LHCN-M2 (cell line): ENCODE measurements around the gene LRFN5. TPM values are rescaled to one million over a fixed set of nuclear protein-coding genes. Genes with fewer than 3 reads are reported as not detected.

ENCODE experiments used
- DNase-seq: peaks from one replicate; pipeline ENCODE4 v3.0.0-alpha.2; 2012; ENCODE audit warnings: low read depth
- total RNA-seq: library from RNA; depleted of rRNA; stranded (reverse); fragments of >200 nt; gene quantifications from 2 replicates; pipeline ENCODE4 v1.2.3, GENCODE V29; 2014

The LRFN5 gene
- total RNA-seq, 1 experiment from 2014 or later, result not detected

GRCh38 chr14:41773536-41774279 lies 167.0 kb downstream of the LRFN5 start:
- DNase-seq, result no peak

DNA sequence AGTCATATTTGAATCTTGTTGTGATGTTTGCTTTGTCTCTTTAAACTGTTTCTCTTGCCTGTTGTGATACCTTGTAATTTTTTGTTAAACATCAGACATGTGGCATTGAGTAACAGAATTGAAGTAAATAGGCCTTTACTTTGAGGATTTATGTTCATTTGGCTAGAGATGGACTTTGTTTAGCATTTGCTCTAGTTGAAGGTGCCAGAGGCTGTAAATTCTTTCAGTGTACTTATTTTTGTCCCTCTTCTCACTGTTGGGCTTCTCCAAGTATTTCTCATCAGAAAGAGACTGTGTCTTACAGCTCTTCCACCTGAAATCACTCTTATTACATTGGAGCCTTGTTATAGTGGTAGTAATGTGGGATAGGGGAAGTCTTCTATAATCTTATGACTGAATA lies 175.8 kb downstream of the LRFN5 start:
- no peak for DNase-seq

GRCh38 chr14:41783403-41783802 lies 176.7 kb downstream of the LRFN5 start:
- no peak for DNase-seq

GRCh38 chr14:41785696-41786095 lies 179.0 kb downstream of the LRFN5 start:
- no peak for DNase-seq

DNA sequence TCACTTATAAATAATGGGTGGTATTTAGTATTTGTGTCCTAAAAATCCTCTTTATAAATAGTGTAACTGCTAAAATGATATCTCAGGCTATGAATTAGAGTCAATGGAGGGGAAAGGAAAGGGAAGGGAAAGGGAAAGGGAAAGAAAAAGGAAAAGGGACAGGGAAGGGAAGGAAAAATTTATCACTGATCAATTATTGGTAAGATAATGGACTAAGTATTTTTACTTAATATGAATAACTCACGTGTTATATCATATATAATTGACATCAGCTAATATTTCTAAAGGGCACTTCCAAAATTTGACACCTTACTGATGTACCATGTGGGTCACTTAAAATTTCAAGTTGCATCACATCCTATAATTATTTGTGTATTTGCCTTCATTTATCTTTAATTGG lies 193.1 kb downstream of the LRFN5 start:
- no peak for DNase-seq

DNA sequence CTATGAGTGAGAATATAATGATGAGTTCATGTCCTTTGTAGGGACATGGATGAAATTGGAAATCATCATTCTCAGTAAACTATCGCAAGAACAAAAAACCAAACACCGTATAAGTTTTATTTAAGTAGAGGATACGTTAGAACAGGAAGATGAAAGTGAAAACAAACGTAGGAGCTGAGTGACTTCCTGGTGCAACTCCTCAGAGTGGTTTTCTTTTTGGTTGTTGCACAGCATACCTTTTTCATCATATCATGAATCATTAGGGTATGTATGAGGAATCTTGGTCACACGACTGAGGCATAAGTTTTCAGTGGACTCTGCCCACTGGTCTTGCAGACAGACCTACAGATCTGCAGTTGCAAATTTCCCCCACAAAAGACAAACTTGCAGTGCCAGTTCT lies 199.0 kb downstream of the LRFN5 start:
- no peak for DNase-seq

DNA sequence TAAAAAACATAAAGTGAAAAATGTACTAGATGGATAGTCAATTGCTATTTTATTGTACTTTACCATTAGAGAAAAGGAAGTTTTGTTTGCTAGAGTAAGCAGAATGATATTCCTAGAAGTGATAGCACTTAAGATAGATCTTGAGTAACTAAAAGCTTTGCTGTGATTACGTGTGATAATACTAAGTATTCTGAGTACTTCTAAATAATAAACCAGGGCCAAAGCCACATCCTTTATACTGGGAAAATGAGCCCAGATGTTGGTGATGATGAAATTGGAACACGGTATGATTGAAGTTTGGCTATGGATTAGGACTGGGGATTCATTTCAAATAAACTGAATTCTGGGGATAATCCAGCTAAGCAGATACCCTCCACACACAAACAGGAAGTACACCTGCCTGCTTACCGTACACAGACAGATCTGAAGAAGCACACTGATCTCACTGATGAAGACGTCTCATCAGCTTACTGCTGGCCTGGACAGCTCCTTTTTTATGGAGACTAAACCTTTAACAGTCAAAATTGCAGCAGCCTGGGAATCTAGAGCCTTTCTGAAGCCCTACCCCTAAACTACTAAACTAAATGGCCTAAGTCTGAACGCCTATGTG lies 199.8 kb downstream of the LRFN5 start:
- no peak for DNase-seq

GRCh38 chr14:41810362-41810761 lies 203.7 kb downstream of the LRFN5 start:
- DNase-seq, result no peak

GRCh38 chr14:41817626-41818025 lies 210.9 kb downstream of the LRFN5 start:
- DNase-seq, result no peak

- no peak for DNase-seq
These were observed 217.8 kb downstream of the LRFN5 start for GRCh38 chr14:41824441-41824840.

DNA sequence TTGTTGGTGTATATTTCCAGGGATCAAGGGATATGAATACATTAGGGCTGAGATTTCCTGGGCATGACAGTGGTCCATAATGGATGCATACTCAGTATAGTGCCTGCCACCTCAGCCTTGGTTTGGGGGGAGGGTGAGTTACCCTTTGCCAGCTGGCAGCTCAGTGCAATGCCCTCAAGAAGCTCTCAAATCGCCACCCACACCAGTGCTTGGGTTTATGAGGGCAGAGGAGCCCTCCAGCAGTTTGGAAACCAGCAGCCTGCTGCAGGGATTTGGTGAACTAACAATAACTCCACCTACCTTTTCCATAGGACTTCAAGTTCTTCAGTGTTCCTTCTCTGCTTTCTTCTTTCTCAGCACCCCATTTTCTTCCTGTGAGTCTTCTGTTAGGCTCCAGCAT lies 218.9 kb downstream of the LRFN5 start:
- no peak for DNase-seq

- DNase-seq, result no peak
These were observed 224.2 kb downstream of the LRFN5 start for GRCh38 chr14:41830714-41831406.

DNA sequence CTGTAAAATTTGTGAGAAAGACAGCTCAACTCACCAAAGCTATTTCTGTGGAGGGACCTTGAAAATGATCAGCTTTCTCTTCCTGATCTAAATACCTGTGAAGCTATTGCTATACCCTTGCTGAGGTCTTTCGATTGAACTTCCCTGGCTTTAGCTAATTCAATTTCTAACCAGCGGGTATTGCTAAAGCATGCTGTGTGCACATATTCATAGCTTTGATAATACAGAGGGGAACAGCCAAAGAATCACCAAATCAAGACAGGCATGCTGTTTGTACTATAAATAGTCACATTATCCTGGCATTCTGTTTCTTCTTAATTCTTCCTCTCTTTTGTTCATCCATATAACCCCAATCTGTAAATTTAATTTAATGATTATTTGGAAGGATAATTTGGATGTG lies 233.0 kb downstream of the LRFN5 start:
- no peak for DNase-seq

GRCh38 chr14:41859336-41859735 lies 252.7 kb downstream of the LRFN5 start:
- DNase-seq, result no peak

DNA sequence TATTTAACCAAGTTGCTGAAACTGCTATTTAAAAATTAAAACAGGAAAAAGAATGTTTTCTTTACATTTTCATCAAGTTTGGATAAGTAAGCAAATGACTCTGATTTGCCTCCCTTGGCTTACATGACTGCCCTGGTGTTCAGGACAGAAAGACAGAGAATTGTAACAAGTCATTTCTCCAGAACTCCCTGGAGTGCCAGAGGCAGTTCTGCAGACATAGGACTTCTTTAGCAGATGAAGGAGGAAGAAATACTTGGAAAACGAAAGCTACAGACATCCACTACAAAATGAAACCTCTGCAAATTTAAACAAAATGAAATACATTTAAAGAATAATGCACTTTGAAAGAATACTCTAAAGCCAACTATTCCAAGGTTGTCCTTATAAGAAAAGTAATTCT lies 253.9 kb downstream of the LRFN5 start:
- no peak for DNase-seq

GRCh38 chr14:41865894-41866293 lies 259.2 kb downstream of the LRFN5 start:
- no peak for DNase-seq

DNA sequence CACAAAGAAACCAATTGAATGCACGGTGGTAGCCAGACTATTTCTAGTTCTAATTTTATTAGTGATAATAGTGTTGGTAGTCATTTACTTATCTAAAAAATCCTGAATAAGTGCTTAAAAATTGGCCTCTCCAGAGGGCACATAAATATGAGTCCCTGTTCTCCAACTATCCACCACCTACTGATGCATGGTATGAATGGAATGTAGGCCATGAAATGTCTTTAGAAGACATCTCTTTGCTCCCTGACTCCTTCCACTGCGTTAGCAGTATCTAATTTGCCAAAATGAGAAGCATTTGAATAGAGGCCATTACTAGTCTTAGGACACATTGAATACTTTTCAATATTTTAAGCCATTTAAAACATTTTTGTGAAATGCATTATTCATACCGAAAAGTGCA lies 261.7 kb downstream of the LRFN5 start:
- DNase-seq, result no peak

DNA sequence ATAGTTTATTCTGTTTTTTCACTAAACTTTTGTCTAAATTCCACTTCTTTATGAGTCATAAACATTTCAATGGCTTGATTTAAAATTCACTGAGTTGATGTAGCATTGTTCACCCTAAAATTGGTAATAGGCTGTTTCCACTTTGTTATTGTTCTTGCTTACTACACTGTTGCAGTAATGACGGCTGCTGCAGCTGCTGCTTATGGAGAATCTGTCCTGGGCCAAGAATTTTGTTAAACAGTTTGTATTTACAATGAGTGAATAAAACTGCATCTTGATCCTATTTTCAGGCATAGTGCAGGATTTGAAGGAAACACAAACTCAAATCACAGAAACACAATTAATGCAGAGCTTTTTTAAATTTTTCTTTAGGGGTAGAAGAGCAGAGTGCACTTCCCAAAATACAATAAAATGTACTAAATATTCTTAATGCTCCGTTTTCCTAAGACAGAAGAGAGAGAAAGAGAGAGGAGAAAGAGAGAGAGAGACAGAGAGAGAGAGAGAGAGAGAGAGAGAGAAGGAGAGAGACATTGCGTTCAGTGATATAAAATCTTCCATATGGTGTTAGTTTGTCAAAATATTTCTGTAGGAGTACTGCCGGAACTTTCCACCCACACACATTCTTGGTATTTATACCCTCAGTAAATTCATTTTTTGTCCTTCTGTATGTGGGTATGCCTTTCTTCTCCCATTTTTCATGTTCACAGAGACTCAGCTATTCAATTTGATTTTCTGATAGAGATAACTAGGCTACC lies 266.4 kb downstream of the LRFN5 start:
- no peak for DNase-seq

- DNase-seq, result no peak
These were observed 267.1 kb downstream of the LRFN5 start for GRCh38 chr14:41873686-41874317.

GRCh38 chr14:41875116-41875515 lies 268.4 kb downstream of the LRFN5 start:
- DNase-seq, result no peak

GRCh38 chr14:41878321-41878720 lies 271.6 kb downstream of the LRFN5 start:
- DNase-seq, result no peak

- DNase-seq, result no peak
These were observed 284.9 kb downstream of the LRFN5 start for GRCh38 chr14:41891624-41892023.
